Ishikawa (cell line): ENCODE data around the gene SPRY4.

Experiments
- CEBPB ChIP-seq: IDR thresholded peaks from 2 replicates; pipeline ENCODE4 v1.6.1; 2012
- EP300 ChIP-seq: IDR thresholded peaks from 2 replicates; pipeline ENCODE4 v1.6.1; 2012; ENCODE audit warnings: borderline replicate concordance
- FOXM1 ChIP-seq: IDR thresholded peaks from 2 replicates; pipeline ENCODE4 v1.6.1; 2012; ENCODE audit warnings: low read depth, borderline replicate concordance
- MAX ChIP-seq: IDR thresholded peaks from 2 replicates; pipeline ENCODE4 v1.6.1; 2012
- RAD21 ChIP-seq: IDR thresholded peaks from 2 replicates; pipeline ENCODE4 v1.6.1; 2012; ENCODE audit warnings: low read depth
- REST ChIP-seq: IDR thresholded peaks from 2 replicates; pipeline ENCODE4 v1.6.1; 2012; ENCODE audit warnings: low read depth, mild to moderate bottlenecking
- TAF1 ChIP-seq: IDR thresholded peaks from 2 replicates; pipeline ENCODE4 v1.6.1; 2012; ENCODE audit warnings: low read depth, mild to moderate bottlenecking
- YY1 ChIP-seq: IDR thresholded peaks from 2 replicates; pipeline ENCODE4 v1.6.1; 2012; ENCODE audit warnings: low read depth
- ZBTB7A ChIP-seq: IDR thresholded peaks from 2 replicates; pipeline ENCODE4 v1.6.1; 2012; ENCODE audit warnings: low read depth

- TF ChIP-seq TAF1 = no peak
- no peak for TF ChIP-seq MAX
- TF ChIP-seq EP300 = no peak
- TF ChIP-seq CEBPB = no peak
- no peak for TF ChIP-seq REST
- TF ChIP-seq FOXM1 = no peak
- no peak for TF ChIP-seq RAD21
- no peak for TF ChIP-seq YY1
- no peak for TF ChIP-seq ZBTB7A
Measured at GRCh38 chr5:142303565-142303964, 21.3 kb downstream of the SPRY4 start.
